OCI-LY1 (cell line): Measurements from ENCODE around the gene CREB3L2.

Source experiments
- CTCF ChIP-seq: fragments of 200-600 bp; sonication (generic), shearing (Covaris generic); IDR thresholded peaks from 2 replicates; pipeline ENCODE4 v1.5.1; 2017; ENCODE audit warnings: mild to moderate bottlenecking, antibody characterized with exemption, low read length, moderate library complexity, mixed read lengths
- EZH2 ChIP-seq: fragments of 200-600 bp; sonication (generic), shearing (Covaris generic); IDR thresholded peaks from 2 replicates; pipeline ENCODE4 v1.8.0; 2017; ENCODE audit warnings: borderline replicate concordance, mixed run types, mild to moderate bottlenecking, antibody characterized with exemption, low read length, moderate library complexity, mixed read lengths

GRCh38 chr7:137978464-137979237 lies 23.2 kb downstream of the CREB3L2 start:
- TF ChIP-seq CTCF (no peak), EZH2 (no peak)
